Islet precursor cell (in vitro differentiated cells): ENCODE data around the gene SRPX2.

Experiments used
- DNase-seq: peaks from one replicate; pipeline ENCODE4 v3.0.0-alpha.2; 2018

Gene SRPX2

GRCh38 chrX:100650841-100651240 is 6.8 kb downstream of the SRPX2 start:
- no peak for DNase-seq

- DNase-seq = no peak
These were observed 8.3 kb downstream of the SRPX2 start for GRCh38 chrX:100652266-100652665.

- no peak for DNase-seq
These were observed 10.3 kb downstream of the SRPX2 start for GRCh38 chrX:100654261-100654660.

- DNase-seq = no peak
These were observed 15.0 kb downstream of the SRPX2 start for GRCh38 chrX:100658941-100659381.

GRCh38 chrX:100659431-100660137 is 15.6 kb downstream of the SRPX2 start:
- no peak for DNase-seq

GRCh38 chrX:100662170-100662569 is 18.2 kb downstream of the SRPX2 start:
- no peak for DNase-seq

- DNase-seq = no peak
These were observed 18.8 kb downstream of the SRPX2 start for GRCh38 chrX:100662796-100663195.

GRCh38 chrX:100663642-100664041 is 19.6 kb downstream of the SRPX2 start:
- no peak for DNase-seq

GRCh38 chrX:100672966-100673365 is 29.0 kb downstream of the SRPX2 start:
- no peak for DNase-seq

GRCh38 chrX:100673397-100673953 is 29.5 kb downstream of the SRPX2 start:
- DNase-seq = no peak

- no peak for DNase-seq
These were observed 30.7 kb downstream of the SRPX2 start for GRCh38 chrX:100674705-100675104.

GRCh38 chrX:100677611-100678181 is 33.7 kb downstream of the SRPX2 start:
- DNase-seq = no peak

GRCh38 chrX:100680756-100681155 is 36.8 kb downstream of the SRPX2 start:
- no peak for DNase-seq

GRCh38 chrX:100681599-100681998 is 37.6 kb downstream of the SRPX2 start:
- no peak for DNase-seq

GRCh38 chrX:100682939-100683338 is 38.9 kb downstream of the SRPX2 start:
- no peak for DNase-seq

- DNase-seq = peak; percentile 81
These were observed 41.4 kb downstream of the SRPX2 start for GRCh38 chrX:100685284-100685996.

GRCh38 chrX:100685997-100686305 is 42.0 kb downstream of the SRPX2 start:
- DNase-seq = no peak

GRCh38 chrX:100687128-100687527 is 43.1 kb downstream of the SRPX2 start:
- DNase-seq = no peak

GRCh38 chrX:100687546-100687945 is 43.5 kb downstream of the SRPX2 start:
- no peak for DNase-seq

GRCh38 chrX:100695302-100695701 is 51.3 kb downstream of the SRPX2 start:
- no peak for DNase-seq

- no peak for DNase-seq
These were observed 52.0 kb downstream of the SRPX2 start for GRCh38 chrX:100695991-100696390.

- no peak for DNase-seq
These were observed 52.8 kb downstream of the SRPX2 start for GRCh38 chrX:100696699-100697351.

GRCh38 chrX:100698551-100698950 is 54.6 kb downstream of the SRPX2 start:
- no peak for DNase-seq

- no peak for DNase-seq
These were observed 56.8 kb downstream of the SRPX2 start for GRCh38 chrX:100700809-100701208.
